Sigmoid colon (tissue), 4 donors: ENCODE results near the gene DDX6.

Experiments used
- CTCF ChIP-seq, 4 experiments: fragments of 450-650 bp in 3 of 4; fragments of 200-600 bp in 1 of 4; IDR thresholded peaks; one replicate each; pipeline ENCODE4 v1.5.1; 2016 to 2019; ENCODE audit warnings: antibody characterized with exemption in 4 of 4, mild to moderate bottlenecking in 3 of 4, moderate library complexity in 2 of 4
- POLR2AphosphoS5 ChIP-seq, 4 donors: sonication (generic); formaldehyde crosslinking; IDR thresholded peaks; one replicate each; pipeline ENCODE4 v1.6.1; 2017; ENCODE audit warnings: antibody characterized with exemption in 4 of 4

GRCh38 chr11:118797510-118797909 lies 6.5 kb upstream of the DDX6 start:
- TF ChIP-seq POLR2AphosphoS5 (IDR thresholded peaks at IDR 0.05) (no peak), CTCF (IDR thresholded peaks at IDR 0.05) (no peak)
